Measurements from ENCODE around the gene ZBTB22.
"Not testable (repeated sequence)": the region's sequence is repeated elsewhere in the genome, so short reads cannot be mapped to it uniquely, and the experiment has no call there.

- TF ChIP-seq CTCF, POLR2A (IDR thresholded peaks at IDR 0.05): not testable (repeated sequence)
These were observed 45.9 kb upstream of the ZBTB22 start for GRCh38 chr6:33363486-33363885.

All from breast epithelium (tissue), 3 donors.